ENCODE results near the gene GVQW3. TPM values are rescaled to one million over a fixed set of nuclear protein-coding genes. Genes with fewer than 3 reads are reported as not detected.

GVQW3 gene
- total and polyA plus RNA-seq, 4 donors: 0.53 to 7.0 (median 1.6) TPM

DNA sequence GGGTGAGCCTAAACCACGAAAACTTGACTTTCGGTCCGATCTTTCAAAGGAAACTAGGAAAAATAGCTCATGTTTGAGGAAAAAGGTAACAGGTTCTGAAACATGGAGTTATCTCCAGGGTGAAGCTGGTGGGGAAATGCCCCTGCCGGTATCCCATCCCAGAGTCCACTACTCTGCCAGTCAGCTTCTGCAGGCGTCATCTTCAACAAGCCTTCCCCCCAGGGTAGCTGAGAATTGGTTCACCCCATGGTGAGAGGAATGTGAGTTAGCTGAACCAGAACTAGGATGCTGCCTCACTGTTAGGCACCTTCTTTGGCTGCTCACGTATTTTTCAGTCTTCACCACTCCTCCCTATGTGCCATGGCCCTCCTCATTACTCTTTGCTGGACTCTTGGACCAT is 1.1 kb downstream of the GVQW3 start:
- H3K9ac ChIP-seq (ENCODE audit: insufficient read depth in 1 of 2, low read length in 2 of 2): peak overlapping the region in 1 of 2 donors; percentile 65
- TF ChIP-seq, protein P1, sequence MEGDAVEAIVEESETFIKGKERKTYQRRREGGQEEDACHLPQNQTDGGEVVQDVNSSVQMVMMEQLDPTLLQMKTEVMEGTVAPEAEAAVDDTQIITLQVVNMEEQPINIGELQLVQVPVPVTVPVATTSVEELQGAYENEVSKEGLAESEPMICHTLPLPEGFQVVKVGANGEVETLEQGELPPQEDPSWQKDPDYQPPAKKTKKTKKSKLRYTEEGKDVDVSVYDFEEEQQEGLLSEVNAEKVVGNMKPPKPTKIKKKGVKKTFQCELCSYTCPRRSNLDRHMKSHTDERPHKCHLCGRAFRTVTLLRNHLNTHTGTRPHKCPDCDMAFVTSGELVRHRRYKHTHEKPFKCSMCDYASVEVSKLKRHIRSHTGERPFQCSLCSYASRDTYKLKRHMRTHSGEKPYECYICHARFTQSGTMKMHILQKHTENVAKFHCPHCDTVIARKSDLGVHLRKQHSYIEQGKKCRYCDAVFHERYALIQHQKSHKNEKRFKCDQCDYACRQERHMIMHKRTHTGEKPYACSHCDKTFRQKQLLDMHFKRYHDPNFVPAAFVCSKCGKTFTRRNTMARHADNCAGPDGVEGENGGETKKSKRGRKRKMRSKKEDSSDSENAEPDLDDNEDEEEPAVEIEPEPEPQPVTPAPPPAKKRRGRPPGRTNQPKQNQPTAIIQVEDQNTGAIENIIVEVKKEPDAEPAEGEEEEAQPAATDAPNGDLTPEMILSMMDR (IDR thresholded peaks at IDR 0.05; ENCODE audit: control extremely low read depth, extremely low read depth): no peak
- WGBS, 2 donors: 79 to 89% methylated on average over 6 of the region's 6 CpGs
- ATAC-seq (ENCODE audit: insufficient read depth, low FRiP score) (no peak), DNase-seq (no peak)
- H3K4me3 ChIP-seq: no peak overlapping the region
- no peak overlapping the region for H3K27ac ChIP-seq (ENCODE audit: low read depth in 1 of 2, low read length in 1 of 2)
- no peaks in the 10 kb centered on the region for H3K27me3 ChIP-seq (ENCODE audit: control insufficient read depth in 3 of 3, insufficient read depth in 3 of 3, low read length in 2 of 3)
- peaks cover 8 to 32% (median 11%) of the 10 kb centered on the region in 5 donors for H3K4me1 ChIP-seq (ENCODE audit: control insufficient read depth in 5 of 5, insufficient read depth in 5 of 5, low read length in 5 of 5)
- H3K36me3 ChIP-seq (ENCODE audit: control insufficient read depth in 4 of 4, insufficient read depth in 4 of 4, low read length in 4 of 4): no peaks in the 10 kb centered on the region
- no peaks in the 10 kb centered on the region for H3K9me3 ChIP-seq (ENCODE audit: control insufficient read depth in 4 of 4, insufficient read depth in 3 of 4, low read length in 3 of 4)

DNA sequence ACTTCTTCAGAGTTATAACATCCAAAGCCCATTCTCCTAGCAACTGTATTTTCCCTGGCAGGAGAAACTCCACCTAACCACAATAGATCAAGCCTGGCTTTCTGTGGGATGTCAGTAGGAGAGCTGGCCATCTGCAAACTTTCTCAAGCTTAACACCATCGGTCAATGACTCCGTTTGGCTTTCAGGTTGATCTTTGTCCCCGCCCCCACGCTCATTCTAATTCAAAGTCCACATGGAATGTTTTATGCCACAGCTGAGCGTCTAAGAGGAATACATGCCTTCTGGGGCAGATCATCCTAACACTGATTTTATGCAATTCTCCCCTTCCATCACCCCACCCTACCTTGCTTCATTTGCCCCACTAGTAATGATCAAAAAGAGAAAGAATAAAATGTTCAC is 4.8 kb downstream of the GVQW3 start:
- no peak for DNase-seq
- no peaks in the 10 kb centered on the region for H3K36me3 ChIP-seq (ENCODE audit: control insufficient read depth in 4 of 4, insufficient read depth in 4 of 4, low read length in 4 of 4)
- ATAC-seq (ENCODE audit: insufficient read depth, low FRiP score): no peak
- H3K4me1 ChIP-seq (ENCODE audit: control insufficient read depth in 5 of 5, insufficient read depth in 5 of 5, low read length in 5 of 5): peaks cover 3 to 19% (median 9%) of the 10 kb centered on the region in 5 donors
- WGBS, 2 donors: 78 to 86% methylated on average over 5 of the region's 5 CpGs
- TF ChIP-seq, protein P1 (IDR thresholded peaks at IDR 0.05; ENCODE audit: control extremely low read depth, extremely low read depth): no peak
- no peak overlapping the region for H3K4me3 ChIP-seq
- H3K9ac ChIP-seq (ENCODE audit: insufficient read depth in 1 of 2, low read length in 2 of 2): no peak overlapping the region
- no peak overlapping the region for H3K27ac ChIP-seq (ENCODE audit: low read depth in 1 of 2, low read length in 1 of 2)
- no peaks in the 10 kb centered on the region for H3K9me3 ChIP-seq (ENCODE audit: control insufficient read depth in 4 of 4, insufficient read depth in 3 of 4, low read length in 3 of 4)
- no peaks in the 10 kb centered on the region for H3K27me3 ChIP-seq (ENCODE audit: control insufficient read depth in 3 of 3, insufficient read depth in 3 of 3, low read length in 2 of 3)

DNA sequence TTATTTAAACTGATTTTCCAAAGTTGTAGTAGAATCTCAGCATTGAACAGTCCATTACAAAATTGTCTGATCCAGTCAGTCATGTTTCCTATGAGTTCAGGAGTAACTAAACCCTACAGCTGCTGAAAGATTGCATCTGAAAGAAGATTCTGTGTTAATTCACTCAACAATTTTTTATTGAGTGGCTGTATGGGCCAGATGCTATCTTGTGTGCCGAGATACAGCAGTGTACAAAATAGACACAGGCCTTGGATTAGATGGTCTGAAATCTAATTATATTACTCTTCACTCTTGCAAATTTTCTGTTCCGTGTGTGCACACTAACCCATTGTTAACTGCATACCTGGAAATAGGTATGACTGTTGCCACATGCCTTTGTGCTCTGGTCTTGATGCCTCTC is 7.3 kb downstream of the GVQW3 start:
- WGBS, 2 donors: 96 to 100% methylated on average over 2 of the region's 2 CpGs
- TF ChIP-seq, protein P1 (IDR thresholded peaks at IDR 0.05; ENCODE audit: control extremely low read depth, extremely low read depth): no peak
- H3K36me3 ChIP-seq (ENCODE audit: control insufficient read depth in 4 of 4, insufficient read depth in 4 of 4, low read length in 4 of 4): no peaks in the 10 kb centered on the region
- no peak overlapping the region for H3K9ac ChIP-seq (ENCODE audit: insufficient read depth in 1 of 2, low read length in 2 of 2)
- H3K27ac ChIP-seq (ENCODE audit: low read depth in 1 of 2, low read length in 1 of 2): no peak overlapping the region
- no peak overlapping the region for H3K4me3 ChIP-seq
- no peak for ATAC-seq (ENCODE audit: insufficient read depth, low FRiP score)
- no peaks in the 10 kb centered on the region for H3K9me3 ChIP-seq (ENCODE audit: control insufficient read depth in 4 of 4, insufficient read depth in 3 of 4, low read length in 3 of 4)
- H3K4me1 ChIP-seq (ENCODE audit: control insufficient read depth in 5 of 5, insufficient read depth in 5 of 5, low read length in 5 of 5): peaks cover 0 to 12% (median 3%) of the 10 kb centered on the region in 5 donors
- no peaks in the 10 kb centered on the region for H3K27me3 ChIP-seq (ENCODE audit: control insufficient read depth in 3 of 3, insufficient read depth in 3 of 3, low read length in 2 of 3)
- DNase-seq: no peak

DNA sequence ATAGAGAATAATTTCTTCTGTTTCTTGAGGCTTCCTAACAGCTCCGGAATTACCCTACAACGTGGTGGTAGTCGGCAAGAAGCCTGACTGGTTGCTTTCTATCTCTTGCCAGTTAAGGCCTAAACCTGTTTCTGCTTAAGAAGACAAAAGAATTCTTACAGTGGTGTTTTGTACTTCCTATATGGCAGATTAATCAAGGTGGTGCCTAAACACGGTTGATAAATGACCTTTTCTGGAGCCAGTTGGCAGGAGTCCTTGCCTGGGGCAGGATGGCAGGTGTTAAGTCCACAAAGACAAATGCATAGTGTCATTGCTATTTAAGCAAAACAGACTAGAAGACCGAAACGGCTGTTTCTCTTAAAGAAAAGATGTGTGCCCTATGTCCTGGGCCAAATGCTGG is 9.9 kb downstream of the GVQW3 start:
- no peak overlapping the region for H3K9ac ChIP-seq (ENCODE audit: insufficient read depth in 1 of 2, low read length in 2 of 2)
- no peak for DNase-seq
- WGBS, 2 donors: 39 to 45% methylated on average over 6 of the region's 6 CpGs
- no peak overlapping the region for H3K27ac ChIP-seq (ENCODE audit: low read depth in 1 of 2, low read length in 1 of 2)
- H3K36me3 ChIP-seq (ENCODE audit: control insufficient read depth in 4 of 4, insufficient read depth in 4 of 4, low read length in 4 of 4): no peaks in the 10 kb centered on the region
- ATAC-seq (ENCODE audit: insufficient read depth, low FRiP score): no peak
- no peaks in the 10 kb centered on the region for H3K9me3 ChIP-seq (ENCODE audit: control insufficient read depth in 4 of 4, insufficient read depth in 3 of 4, low read length in 3 of 4)
- H3K4me3 ChIP-seq: no peak overlapping the region
- peaks cover 0 to 12% (median 3%) of the 10 kb centered on the region in 5 donors for H3K4me1 ChIP-seq (ENCODE audit: control insufficient read depth in 5 of 5, insufficient read depth in 5 of 5, low read length in 5 of 5)
- TF ChIP-seq, protein P1 (IDR thresholded peaks at IDR 0.05; ENCODE audit: control extremely low read depth, extremely low read depth): no peak
- H3K27me3 ChIP-seq (ENCODE audit: control insufficient read depth in 3 of 3, insufficient read depth in 3 of 3, low read length in 2 of 3): no peaks in the 10 kb centered on the region

Measured in lung (tissue), 12 donors.